Effector memory CD4-positive, alpha-beta T cell (primary cell): ENCODE measurements around the gene TMEM121.

Experiments used
- DNase-seq, 3 donors: peaks; one replicate each; pipeline ENCODE4 v3.0.0-alpha.2; 2020
- H3K27ac ChIP-seq: 2 replicates; pipeline ENCODE4 v1.7.0; 2013; ENCODE audit warnings: mild to moderate bottlenecking, low read length, moderate library complexity; ENCODE audit not compliant: insufficient read depth, poor library complexity, severe bottlenecking
- H3K27me3 ChIP-seq: replicated peaks from 2 replicates; pipeline ENCODE4 v1.7.0; 2013; ENCODE audit warnings: mild to moderate bottlenecking, low read length; ENCODE audit not compliant: insufficient read depth, control insufficient read depth, poor library complexity, severe bottlenecking
- H3K36me3 ChIP-seq: 2 replicates; pipeline ENCODE4 v1.7.0; 2013; ENCODE audit warnings: mild to moderate bottlenecking, low read length, moderate library complexity; ENCODE audit not compliant: control insufficient read depth, insufficient read depth
- H3K4me1 ChIP-seq: 2 replicates; pipeline ENCODE4 v1.7.0; 2013; ENCODE audit warnings: low read length, mild to moderate bottlenecking; ENCODE audit not compliant: control insufficient read depth, insufficient read depth, poor library complexity, severe bottlenecking
- H3K4me3 ChIP-seq: 2 replicates; pipeline ENCODE4 v1.7.0; 2013; ENCODE audit warnings: low read length, low read depth, mild to moderate bottlenecking; ENCODE audit not compliant: insufficient read depth, poor library complexity, severe bottlenecking
- H3K9me3 ChIP-seq: 2 replicates; pipeline ENCODE4 v1.7.0; 2013; ENCODE audit warnings: mild to moderate bottlenecking, low read length, moderate library complexity; ENCODE audit not compliant: control insufficient read depth

The TMEM121 gene

DNA sequence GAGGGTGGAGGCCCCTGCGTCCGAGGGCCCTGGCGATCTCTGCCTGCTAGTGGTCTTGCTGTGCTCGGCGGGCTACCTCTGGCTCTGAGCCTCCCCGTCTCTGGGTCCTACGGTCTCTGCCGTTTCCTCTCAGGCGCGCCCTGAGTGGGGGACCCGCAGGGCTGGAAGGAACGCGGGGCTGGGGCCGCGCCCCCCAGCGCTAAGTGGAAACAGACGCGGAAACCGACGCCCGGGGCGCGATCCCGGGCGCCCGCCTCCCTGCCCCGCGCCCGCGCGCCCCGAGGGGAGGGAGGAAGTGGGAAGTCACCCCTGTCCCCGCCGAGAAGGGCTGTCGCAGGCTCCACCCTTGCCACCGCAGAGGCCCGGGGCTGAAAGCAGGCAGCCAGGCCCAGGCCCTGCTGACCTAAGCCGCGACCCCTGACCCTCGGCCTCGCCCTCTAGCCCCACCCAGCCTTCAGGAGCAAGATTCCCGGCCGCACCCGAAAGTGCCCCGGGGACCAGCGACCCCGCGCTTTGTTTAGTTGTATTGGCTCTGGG is 38.9 kb upstream of the TMEM121 start:
- Histone ChIP-seq H3K27ac (peak overlapping the region; percentile 100), H3K9me3 (no peaks in the 10 kb centered on the region), H3K27me3 (no peaks in the 10 kb centered on the region), H3K36me3 (no peaks in the 10 kb centered on the region), H3K4me3 (peak overlapping the region; percentile 71), H3K4me1 (peaks cover 70% of the 10 kb centered on the region)
- DNase-seq = peak; percentile 65 to 71 (median 68)

DNA sequence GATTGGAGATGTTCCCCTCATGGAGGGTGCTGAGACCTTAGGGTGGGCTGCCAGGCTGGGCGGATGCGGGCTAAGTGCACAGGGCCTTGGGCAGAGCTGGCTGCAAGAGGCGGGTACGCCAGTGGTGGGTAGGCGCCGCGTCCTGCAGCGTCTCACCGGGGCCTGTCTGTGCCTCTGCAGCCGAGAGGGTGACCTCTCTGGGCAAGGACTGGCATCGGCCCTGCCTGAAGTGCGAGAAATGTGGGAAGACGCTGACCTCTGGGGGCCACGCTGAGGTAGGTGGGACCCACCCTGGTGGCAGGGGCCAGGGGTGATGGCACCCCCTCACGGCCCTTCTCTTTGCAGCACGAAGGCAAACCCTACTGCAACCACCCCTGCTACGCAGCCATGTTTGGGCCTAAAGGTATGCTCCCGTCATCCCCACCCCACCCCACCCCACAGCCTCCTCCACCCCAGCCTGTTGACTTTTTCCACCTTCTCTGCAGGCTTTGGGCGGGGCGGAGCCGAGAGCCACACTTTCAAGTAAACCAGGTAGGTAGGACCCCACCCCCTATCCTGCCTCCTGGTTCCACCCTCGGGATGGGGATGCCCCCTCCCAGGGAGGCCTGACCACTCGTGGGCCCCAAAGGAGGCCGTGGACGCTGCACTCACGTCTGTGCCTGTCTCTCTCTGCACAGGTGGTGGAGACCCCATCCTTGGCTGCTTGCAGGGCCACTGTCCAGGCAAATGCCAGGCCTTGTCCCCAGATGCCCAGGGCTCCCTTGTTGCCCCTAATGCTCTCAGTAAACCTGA is 38.2 kb upstream of the TMEM121 start:
- peaks cover 63% of the 10 kb centered on the region for H3K4me1 ChIP-seq
- peak overlapping the region; percentile 100 for H3K27ac ChIP-seq
- no peaks in the 10 kb centered on the region for H3K9me3 ChIP-seq
- H3K36me3 ChIP-seq = no peaks in the 10 kb centered on the region
- H3K4me3 ChIP-seq = peak overlapping the region; percentile 71
- no peaks in the 10 kb centered on the region for H3K27me3 ChIP-seq
- DNase-seq = no peak

DNA sequence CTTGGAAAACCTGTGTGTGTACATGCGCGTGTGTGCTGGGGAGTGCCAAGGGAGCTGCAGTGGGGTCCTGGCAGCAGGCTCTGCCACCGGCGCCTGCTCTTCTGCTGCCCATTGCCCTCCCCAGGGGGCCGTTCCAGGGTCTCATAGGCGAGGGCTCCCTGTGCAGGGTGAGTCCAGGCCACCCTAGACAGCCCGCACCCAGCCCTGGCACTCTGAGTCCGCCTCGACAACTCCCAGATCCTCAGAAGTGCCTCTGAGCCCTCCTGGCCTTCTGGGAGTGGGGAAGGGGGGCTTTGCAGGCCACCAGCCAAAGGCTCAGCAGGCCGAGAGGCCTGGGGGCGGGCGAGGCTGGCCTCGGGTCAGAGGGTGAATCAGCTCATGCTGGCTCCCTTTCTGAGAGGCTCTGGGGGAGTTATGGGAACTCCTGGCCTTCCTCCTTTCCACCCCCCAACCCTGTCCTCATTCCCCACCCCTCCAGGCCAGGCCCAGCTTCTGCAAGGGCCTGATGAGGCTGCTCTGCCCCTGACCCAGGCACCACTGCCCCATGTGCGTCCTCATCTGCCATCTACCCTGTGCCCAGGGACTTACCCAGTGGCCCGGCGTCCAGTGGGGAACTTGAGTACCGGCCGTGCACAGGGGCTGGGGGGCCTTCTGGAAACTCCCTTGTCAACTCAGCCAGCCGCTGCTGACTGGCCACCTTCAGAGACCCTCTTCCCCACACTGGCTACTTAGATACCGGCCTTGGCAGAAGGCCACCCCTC is 37.4 kb upstream of the TMEM121 start:
- H3K9me3 ChIP-seq = no peaks in the 10 kb centered on the region
- peaks cover 55% of the 10 kb centered on the region for H3K4me1 ChIP-seq
- no peak for DNase-seq
- H3K27ac ChIP-seq = peak overlapping the region; percentile 100
- peak overlapping the region; percentile 59 for H3K4me3 ChIP-seq
- no peaks in the 10 kb centered on the region for H3K36me3 ChIP-seq
- H3K27me3 ChIP-seq = no peaks in the 10 kb centered on the region

DNA sequence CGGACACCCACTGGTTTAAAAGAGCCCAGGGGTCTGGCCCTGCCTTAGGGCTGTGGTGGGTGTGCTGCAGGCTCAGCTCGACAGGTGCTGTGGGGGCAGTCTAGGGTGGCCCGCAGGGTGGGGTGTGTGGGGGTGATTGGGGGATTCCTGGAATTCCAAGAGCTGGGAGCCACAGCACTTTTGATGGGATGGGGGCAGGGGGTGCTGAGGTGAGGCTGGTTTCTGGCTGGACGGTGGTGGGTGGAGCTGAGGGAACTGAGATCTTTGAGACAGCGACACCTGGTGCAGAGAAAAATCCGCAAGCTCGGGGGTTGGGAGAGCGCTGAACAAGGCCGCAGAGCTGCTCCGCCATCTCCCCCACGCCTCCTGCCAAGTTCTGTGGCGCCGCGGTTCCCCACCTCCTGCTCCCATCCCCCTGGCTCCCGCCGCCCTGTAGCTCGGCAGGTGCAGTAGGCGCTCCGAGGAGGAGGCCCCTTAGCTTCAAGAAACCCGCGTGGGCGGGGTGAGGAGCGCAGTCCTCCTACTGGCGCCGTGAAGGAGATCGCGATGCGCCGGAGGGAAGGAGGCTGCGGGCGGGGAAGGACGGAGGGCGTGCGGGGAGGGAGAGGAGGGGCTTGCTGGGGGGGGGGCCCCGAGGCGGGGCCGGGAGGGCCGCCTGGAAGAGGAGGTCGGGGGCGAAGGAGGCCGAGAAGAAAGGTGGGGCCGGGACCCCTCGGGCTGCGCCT is 36.7 kb upstream of the TMEM121 start:
- peak; percentile 83 to 86 (median 86) for DNase-seq
- H3K9me3 ChIP-seq = no peaks in the 10 kb centered on the region
- peaks cover 48% of the 10 kb centered on the region for H3K4me1 ChIP-seq
- peak overlapping the region; percentile 100 for H3K27ac ChIP-seq
- peak overlapping the region; percentile 59 for H3K4me3 ChIP-seq
- H3K27me3 ChIP-seq = no peaks in the 10 kb centered on the region
- H3K36me3 ChIP-seq = no peaks in the 10 kb centered on the region

DNA sequence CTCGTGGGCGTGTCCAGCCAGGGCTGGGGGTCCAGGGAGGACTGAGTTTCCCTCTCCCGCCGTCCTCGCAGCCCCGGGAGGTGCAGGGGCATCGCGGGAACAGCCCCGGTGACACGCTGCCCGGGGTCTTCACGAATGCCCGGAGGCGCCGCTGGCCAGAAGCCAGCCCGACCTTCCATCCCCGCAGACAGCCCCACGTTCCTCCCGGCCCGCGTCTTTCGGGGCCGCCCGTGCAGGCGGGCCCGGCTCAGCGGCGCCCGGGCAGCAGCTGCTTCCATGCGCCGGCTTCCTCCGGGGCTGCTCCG is 36.2 kb upstream of the TMEM121 start:
- Histone ChIP-seq H3K27ac (peak overlapping the region; percentile 100), H3K4me3 (peak overlapping the region; percentile 59), H3K27me3 (no peaks in the 10 kb centered on the region), H3K36me3 (no peaks in the 10 kb centered on the region), H3K4me1 (peaks cover 43% of the 10 kb centered on the region), H3K9me3 (no peaks in the 10 kb centered on the region)
- no peak for DNase-seq

DNA sequence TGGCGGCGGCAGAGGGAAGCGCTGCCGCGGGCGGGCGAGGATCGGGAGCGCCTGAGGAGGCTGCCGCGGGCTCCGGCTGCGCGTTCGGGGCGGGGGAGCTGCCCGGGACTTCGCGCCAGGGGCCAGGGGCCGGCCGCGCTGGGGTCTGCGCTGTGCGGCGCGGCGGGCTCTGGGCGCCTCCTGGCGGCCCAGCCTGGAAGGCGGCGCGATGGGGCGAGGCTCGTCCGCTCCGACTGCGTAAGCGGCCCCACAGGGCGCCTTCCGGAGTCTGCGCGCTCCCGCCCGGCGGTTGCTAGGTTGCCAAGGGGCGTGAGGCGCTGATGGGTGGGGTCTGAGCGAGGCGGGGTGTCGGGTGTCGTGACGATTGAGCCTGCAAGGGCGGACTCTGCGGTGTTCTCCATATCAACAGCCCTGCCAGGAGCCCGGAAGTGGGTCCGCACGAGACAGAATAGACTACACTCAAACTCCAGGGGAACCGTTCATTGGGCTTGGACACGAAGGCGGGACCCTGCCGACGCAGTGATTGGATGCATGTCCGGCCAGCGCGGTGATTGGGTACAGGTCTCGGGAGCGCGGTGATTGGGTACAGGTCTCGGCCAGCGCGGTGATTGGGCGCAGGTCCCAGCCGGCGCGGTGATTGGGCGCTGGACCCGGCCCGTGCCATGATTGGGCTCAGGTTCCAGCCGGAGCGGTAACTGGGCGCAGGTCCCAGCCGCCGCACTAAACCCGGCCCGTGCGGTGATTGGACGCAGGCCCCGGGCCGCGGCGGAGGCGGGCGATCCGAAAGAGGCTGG is 35.6 kb upstream of the TMEM121 start, which contains the start of gene TEDC1:
TSS of gene TEDC1 (plus strand) at position 675 of the 794 bp plus-strand sequence. CDS start 130 bp downstream, outside the sequence.
- H3K4me1 ChIP-seq = peaks cover 37% of the 10 kb centered on the region
- H3K9me3 ChIP-seq = no peaks in the 10 kb centered on the region
- DNase-seq = peak; percentile 99
- no peaks in the 10 kb centered on the region for H3K36me3 ChIP-seq
- H3K4me3 ChIP-seq = peak within 1 kb of the TSS; percentile 72
- peak within 1 kb of the TSS; percentile 100 for H3K27ac ChIP-seq
- H3K27me3 ChIP-seq = no peaks in the 10 kb centered on the region

DNA sequence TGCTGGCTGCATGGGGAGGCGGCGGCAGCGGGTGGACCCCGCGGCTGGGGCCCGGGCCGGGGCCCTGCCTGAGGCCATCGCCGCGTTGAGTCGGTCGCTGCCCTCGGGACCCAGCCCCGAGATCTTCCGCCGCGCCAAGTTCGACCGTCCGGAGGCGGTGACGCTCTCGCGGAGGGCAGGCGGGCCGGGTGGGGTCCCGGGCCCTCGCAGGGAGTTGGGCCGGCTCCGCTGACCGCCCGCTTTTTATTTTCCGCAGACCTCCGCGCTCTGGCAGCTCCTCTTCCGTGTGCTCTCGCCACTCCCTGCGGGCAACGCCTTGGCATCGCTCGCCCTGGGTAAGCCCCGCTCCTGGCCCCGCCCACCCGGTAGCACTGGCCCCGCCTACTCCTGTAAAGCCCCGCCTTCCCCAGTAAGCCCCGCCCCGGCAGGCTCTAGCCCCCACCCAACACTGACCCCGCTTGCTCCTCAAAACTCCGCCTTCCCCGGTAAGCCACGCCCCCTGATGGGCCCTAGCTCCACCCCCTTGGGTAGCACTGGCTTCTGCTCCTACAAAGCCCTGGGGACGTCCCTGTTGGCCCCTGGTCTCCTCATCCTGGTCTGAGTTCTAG is 34.9 kb upstream of the TMEM121 start:
- peaks cover 30% of the 10 kb centered on the region for H3K4me1 ChIP-seq
- H3K27ac ChIP-seq = peak overlapping the region; percentile 100
- DNase-seq = peak; percentile 83 to 93 (median 87)
- H3K9me3 ChIP-seq = no peaks in the 10 kb centered on the region
- H3K36me3 ChIP-seq = no peaks in the 10 kb centered on the region
- peak overlapping the region; percentile 72 for H3K4me3 ChIP-seq
- no peaks in the 10 kb centered on the region for H3K27me3 ChIP-seq

DNA sequence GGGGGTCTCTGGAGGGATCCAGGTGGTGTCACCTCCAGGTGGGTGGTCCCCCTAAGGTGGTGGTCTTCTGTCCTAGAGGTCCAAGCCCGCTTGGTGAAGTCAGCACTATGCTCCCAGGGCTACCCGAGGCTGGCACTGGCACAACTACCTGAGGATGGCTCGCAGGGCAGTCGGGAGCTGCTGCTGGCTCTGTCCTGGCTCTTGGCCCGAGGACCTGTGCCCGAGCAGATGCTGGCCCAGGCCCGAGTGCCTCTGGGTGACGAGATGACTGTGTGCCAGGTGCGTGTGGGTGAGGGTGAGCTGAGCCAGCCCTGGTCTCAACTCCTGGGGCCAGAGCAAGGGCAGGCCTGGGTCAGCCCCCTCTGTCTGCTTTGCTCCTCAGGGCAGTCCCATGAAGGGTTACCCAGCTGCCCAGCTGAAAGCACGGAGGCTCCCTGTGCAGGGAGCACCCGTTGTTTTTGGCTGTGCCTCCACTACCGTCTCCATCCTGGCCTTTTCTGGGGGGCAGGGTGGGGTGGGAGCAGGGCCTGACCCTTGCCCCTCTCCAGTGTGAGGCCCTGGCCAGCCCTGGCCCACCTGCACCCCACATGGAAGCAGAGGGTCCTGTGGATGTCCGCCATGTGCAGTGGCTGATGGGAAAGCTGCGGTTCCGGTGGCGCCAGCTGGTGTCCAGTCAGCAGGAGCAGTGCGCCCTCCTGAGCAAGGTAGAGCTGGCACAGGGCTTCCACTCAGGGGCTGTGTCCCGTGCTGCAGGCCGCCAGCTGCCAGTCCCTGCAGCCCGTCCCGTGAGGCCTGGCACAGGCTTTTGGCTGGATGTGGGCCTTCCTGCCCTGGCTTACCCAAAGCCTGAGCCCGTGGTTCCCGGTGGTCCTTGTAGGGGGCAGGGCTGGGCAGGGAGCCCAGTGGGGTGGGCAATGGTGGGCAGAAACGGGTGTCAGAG is 34.1 kb upstream of the TMEM121 start:
- no peaks in the 10 kb centered on the region for H3K27me3 ChIP-seq
- H3K9me3 ChIP-seq = no peaks in the 10 kb centered on the region
- peaks cover 23% of the 10 kb centered on the region for H3K4me1 ChIP-seq
- DNase-seq = no peak
- H3K36me3 ChIP-seq = no peaks in the 10 kb centered on the region
- H3K4me3 ChIP-seq = no peak overlapping the region
- peak overlapping the region; percentile 100 for H3K27ac ChIP-seq
